K562 (cell line): ENCODE results near the gene HPCAL1. TPM values are rescaled to one million over a fixed set of nuclear protein-coding genes. Genes with fewer than 3 reads are reported as not detected.

Experiments
- CTCF ChIP-seq, 3 experiments: IDR thresholded peaks in 2 of 3; conservative IDR thresholded peaks in 1 of 3; 2 replicates each; pipeline ENCODE4 v1.5.1; 2011 to 2012; ENCODE audit warnings: low read length in 3 of 3, mild to moderate bottlenecking in 3 of 3, control low read depth in 2 of 3, improper control_type of control experiment in 1 of 3, inconsistent platforms in 1 of 3, low read depth in 1 of 3, mixed read lengths in 1 of 3, moderate library complexity in 1 of 3; ENCODE audit not compliant: insufficient read depth in 2 of 3
- NR1H2 ChIP-seq: sonication (generic); formaldehyde crosslinking; IDR thresholded peaks from 2 replicates; pipeline ENCODE4 v1.4.0; 2020; ENCODE audit warnings: mild to moderate bottlenecking, missing genetic modification reagents
- POLR2A ChIP-seq: fragments of 450-650 bp; conservative IDR thresholded peaks from 2 replicates; pipeline ENCODE4 v1.6.1; 2016
- RERE ChIP-seq: sonication (generic); formaldehyde crosslinking; IDR thresholded peaks from 2 replicates; pipeline ENCODE4 v1.8.0; 2023; ENCODE audit warnings: missing genetic modification reagents, mild to moderate bottlenecking, borderline replicate concordance
- USF1 ChIP-seq: sonication (generic); formaldehyde crosslinking; IDR thresholded peaks from 2 replicates; pipeline ENCODE4 v1.9.0; 2022; ENCODE audit warnings: mild to moderate bottlenecking, missing genetic modification reagents
- ZBTB40 ChIP-seq, 2 experiments: fragments of 450-650 bp in 1 of 2; sonication (generic) in 1 of 2; formaldehyde crosslinking in 1 of 2; IDR thresholded peaks; 2 replicates each; pipeline versions ENCODE4 v1.7.1 to v1.9.0; 2016 to 2022; ENCODE audit warnings: inconsistent platforms in 1 of 2, mild to moderate bottlenecking in 1 of 2, missing genetic modification reagents in 1 of 2
- ZNF282 ChIP-seq: sonication (generic); formaldehyde crosslinking; IDR thresholded peaks from 2 replicates; pipeline ENCODE4 v1.8.1; 2023; ENCODE audit warnings: missing genetic modification reagents
- polyA plus RNA-seq, 8 experiments: library from polyadenylated mRNA; depleted of rRNA in 4 of 8; stranded (reverse) in 5 of 8; unstranded in 3 of 8; fragments of >200 nt; fragmentation: Nextera tagmentation in 2 of 8; fragmentation: Illumina TruSeq in 1 of 8; extraction: Ambion mirVana in 2 of 8; extraction: Trizol in 1 of 8; gene quantifications; 2 replicates each; pipeline versions ENCODE4 v1.2.1 to v1.2.3, GENCODE V29; 2011 to 2014; ENCODE audit warnings: inconsistent platforms in 1 of 8, missing spikeins in 1 of 8
- total RNA-seq, 7 experiments: library from RNA; depleted of rRNA in 6 of 7; stranded (reverse); fragments of >200 nt in 6 of 7; fragmentation: Illumina TruSeq in 2 of 7; extraction: Trizol in 2 of 7; gene quantifications; 2 replicates each; pipeline versions ENCODE4 v1.2.1 to v1.2.3, GENCODE V29; 2011 to 2021; ENCODE audit warnings: low replicate concordance in 1 of 7

HPCAL1 gene
- total and polyA plus RNA-seq, 9 of the 15 experiments (the other 6 are each of a cell fraction or from before 2014, with no cell fraction given): 2.7 to 65.5 (median 23.9) TPM

GRCh38 chr2:10303694-10304378 lies 1.1 kb downstream of the HPCAL1 start (continued):
- TF ChIP-seq CTCF (IDR thresholded peaks at IDR 0.05 in 2 of 3, conservative IDR thresholded peaks at IDR 0.05 in 1 of 3; ENCODE audit: insufficient read depth in 2 of 3, low read depth in 1 of 3, low read length in 3 of 3) (peak; percentile 18 to 53 (median 23); a peak in 2 of 6 replicates), ZNF282 (no peak), ZBTB40 (IDR thresholded peaks at IDR 0.05) (no peak), ZBTB40 (CRISPR knock-in tag; IDR thresholded peaks at IDR 0.05) (no peak), POLR2A (no peak), NR1H2 (0 out of 2 replicates have a peak, but pooled peaks have one; percentile 13), USF1 (0 out of 2 replicates have a peak, but pooled peaks have one; percentile 4), RERE (0 out of 2 replicates have a peak, but pooled peaks have one; percentile 72)
